ENCODE measurements around the gene PACSIN3. TPM values are rescaled to one million over a fixed set of nuclear protein-coding genes. Genes with fewer than 3 reads are reported as not detected.

PACSIN3 gene
- total and polyA plus RNA-seq, 2 of the 13 experiments (the other 11 are each of a cell fraction or from before 2014, with no cell fraction given) = 47.9 to 93.3 TPM

DNA sequence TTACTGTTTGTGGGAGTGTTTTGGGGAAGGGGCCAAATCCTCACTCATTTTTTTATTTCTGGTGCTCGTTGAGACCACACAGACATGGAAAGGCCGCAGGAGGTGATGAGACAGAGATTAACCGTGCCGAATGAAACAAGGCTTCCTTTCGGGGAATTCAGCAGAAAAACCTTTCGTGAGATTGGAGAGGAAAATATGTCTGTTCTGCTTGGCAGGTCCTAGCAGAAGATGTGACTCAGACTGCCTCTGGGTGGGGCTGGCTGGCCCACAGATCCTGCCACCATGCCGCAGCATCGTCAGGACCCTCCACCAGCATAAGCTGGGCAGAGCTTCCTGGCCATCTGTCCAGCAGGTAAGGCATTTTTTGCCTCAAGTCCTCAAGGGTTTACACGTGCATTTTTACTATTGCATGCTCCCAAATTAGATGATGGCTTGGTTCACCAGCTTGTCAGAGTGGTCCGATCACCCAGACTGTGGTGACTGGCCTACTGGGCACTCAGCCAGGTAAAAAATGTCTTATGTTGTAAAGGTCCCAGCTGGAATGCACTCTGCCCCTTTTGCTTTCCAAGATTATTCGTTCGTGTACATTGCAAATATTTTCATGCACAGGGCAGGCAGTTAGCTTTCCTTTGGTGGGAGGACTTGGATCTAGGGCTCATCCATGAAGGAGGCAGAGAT lies 30.0 kb upstream of the PACSIN3 start (continued):
- TF ChIP-seq ARID4A (CRISPR knock-in tag; IDR thresholded peaks at IDR 0.05; ENCODE audit: borderline replicate concordance) (peak; percentile 49; the same call in 1 of the 2 replicates), XRCC5 (optimal IDR thresholded peaks at IDR 0.05; ENCODE audit: low read length) (peak; percentile 60)
- TF ChIP-seq, protein P1, sequence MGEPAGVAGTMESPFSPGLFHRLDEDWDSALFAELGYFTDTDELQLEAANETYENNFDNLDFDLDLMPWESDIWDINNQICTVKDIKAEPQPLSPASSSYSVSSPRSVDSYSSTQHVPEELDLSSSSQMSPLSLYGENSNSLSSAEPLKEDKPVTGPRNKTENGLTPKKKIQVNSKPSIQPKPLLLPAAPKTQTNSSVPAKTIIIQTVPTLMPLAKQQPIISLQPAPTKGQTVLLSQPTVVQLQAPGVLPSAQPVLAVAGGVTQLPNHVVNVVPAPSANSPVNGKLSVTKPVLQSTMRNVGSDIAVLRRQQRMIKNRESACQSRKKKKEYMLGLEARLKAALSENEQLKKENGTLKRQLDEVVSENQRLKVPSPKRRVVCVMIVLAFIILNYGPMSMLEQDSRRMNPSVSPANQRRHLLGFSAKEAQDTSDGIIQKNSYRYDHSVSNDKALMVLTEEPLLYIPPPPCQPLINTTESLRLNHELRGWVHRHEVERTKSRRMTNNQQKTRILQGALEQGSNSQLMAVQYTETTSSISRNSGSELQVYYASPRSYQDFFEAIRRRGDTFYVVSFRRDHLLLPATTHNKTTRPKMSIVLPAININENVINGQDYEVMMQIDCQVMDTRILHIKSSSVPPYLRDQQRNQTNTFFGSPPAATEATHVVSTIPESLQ (CRISPR knock-in tag; conservative IDR thresholded peaks at IDR 0.05) = no peak
- TF ChIP-seq, protein P2, sequence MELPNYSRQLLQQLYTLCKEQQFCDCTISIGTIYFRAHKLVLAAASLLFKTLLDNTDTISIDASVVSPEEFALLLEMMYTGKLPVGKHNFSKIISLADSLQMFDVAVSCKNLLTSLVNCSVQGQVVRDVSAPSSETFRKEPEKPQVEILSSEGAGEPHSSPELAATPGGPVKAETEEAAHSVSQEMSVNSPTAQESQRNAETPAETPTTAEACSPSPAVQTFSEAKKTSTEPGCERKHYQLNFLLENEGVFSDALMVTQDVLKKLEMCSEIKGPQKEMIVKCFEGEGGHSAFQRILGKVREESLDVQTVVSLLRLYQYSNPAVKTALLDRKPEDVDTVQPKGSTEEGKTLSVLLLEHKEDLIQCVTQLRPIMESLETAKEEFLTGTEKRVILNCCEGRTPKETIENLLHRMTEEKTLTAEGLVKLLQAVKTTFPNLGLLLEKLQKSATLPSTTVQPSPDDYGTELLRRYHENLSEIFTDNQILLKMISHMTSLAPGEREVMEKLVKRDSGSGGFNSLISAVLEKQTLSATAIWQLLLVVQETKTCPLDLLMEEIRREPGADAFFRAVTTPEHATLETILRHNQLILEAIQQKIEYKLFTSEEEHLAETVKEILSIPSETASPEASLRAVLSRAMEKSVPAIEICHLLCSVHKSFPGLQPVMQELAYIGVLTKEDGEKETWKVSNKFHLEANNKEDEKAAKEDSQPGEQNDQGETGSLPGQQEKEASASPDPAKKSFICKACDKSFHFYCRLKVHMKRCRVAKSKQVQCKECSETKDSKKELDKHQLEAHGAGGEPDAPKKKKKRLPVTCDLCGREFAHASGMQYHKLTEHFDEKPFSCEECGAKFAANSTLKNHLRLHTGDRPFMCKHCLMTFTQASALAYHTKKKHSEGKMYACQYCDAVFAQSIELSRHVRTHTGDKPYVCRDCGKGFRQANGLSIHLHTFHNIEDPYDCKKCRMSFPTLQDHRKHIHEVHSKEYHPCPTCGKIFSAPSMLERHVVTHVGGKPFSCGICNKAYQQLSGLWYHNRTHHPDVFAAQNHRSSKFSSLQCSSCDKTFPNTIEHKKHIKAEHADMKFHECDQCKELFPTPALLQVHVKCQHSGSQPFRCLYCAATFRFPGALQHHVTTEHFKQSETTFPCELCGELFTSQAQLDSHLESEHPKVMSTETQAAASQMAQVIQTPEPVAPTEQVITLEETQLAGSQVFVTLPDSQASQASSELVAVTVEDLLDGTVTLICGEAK (IDR thresholded peaks at IDR 0.05) = no peak
- TF ChIP-seq, protein P2 (CRISPR knock-in tag; IDR thresholded peaks at IDR 0.05) = no peak
- TF ChIP-seq, protein P3, sequence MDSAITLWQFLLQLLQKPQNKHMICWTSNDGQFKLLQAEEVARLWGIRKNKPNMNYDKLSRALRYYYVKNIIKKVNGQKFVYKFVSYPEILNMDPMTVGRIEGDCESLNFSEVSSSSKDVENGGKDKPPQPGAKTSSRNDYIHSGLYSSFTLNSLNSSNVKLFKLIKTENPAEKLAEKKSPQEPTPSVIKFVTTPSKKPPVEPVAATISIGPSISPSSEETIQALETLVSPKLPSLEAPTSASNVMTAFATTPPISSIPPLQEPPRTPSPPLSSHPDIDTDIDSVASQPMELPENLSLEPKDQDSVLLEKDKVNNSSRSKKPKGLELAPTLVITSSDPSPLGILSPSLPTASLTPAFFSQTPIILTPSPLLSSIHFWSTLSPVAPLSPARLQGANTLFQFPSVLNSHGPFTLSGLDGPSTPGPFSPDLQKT (CRISPR knock-in tag; IDR thresholded peaks at IDR 0.05; ENCODE audit: borderline replicate concordance) = no peak
